GM12878 (cell line): ENCODE data around the gene NES. TPM values are rescaled to one million over a fixed set of nuclear protein-coding genes. Genes with fewer than 3 reads are reported as not detected.

Experiments used
- BCL11A ChIP-seq: IDR thresholded peaks from 2 replicates; pipeline ENCODE4 v1.6.1; 2011; ENCODE audit warnings: low read depth, low read length
- CEBPZ ChIP-seq: fragments of 150-350 bp; IDR thresholded peaks from 2 replicates; pipeline ENCODE4 v1.6.1; 2016; ENCODE audit warnings: low read depth, low read length
- HDAC2 ChIP-seq: fragments of 200-600 bp; sonication (generic); IDR thresholded peaks from 2 replicates; pipeline ENCODE4 v1.6.1; 2017
- MEF2A ChIP-seq: IDR thresholded peaks from 2 replicates; pipeline ENCODE4 v1.6.1; 2011; ENCODE audit warnings: low read depth, mild to moderate bottlenecking, low read length, moderate library complexity; ENCODE audit not compliant: insufficient read depth
- STAT3 ChIP-seq: IDR thresholded peaks from 2 replicates; pipeline ENCODE4 v1.6.1; 2011; ENCODE audit warnings: low read depth, low read length, improper control_type of control experiment
- YBX1 ChIP-seq: fragments of 450-650 bp; IDR thresholded peaks from 2 replicates; pipeline ENCODE4 v1.6.1; 2016; ENCODE audit warnings: antibody characterized with exemption
- ZNF687 ChIP-seq: fragments of 450-650 bp; IDR thresholded peaks from 2 replicates; pipeline ENCODE4 v1.6.1; 2017; ENCODE audit warnings: mild to moderate bottlenecking, moderate library complexity
- ZSCAN29 ChIP-seq: fragments of 450-650 bp; IDR thresholded peaks from 2 replicates; pipeline ENCODE4 v1.6.1; 2017; ENCODE audit warnings: mild to moderate bottlenecking, moderate library complexity
- polyA plus RNA-seq, 11 experiments: library from polyadenylated mRNA; depleted of rRNA in 4 of 11; unstranded in 6 of 11; stranded (reverse) in 5 of 11; fragments of >200 nt; fragmentation: Nextera tagmentation in 4 of 11; fragmentation: Illumina TruSeq in 1 of 11; extraction: Ambion mirVana in 4 of 11; extraction: Trizol in 1 of 11; gene quantifications; 1 replicate in 1 of 11; 2 replicates in 10 of 11; pipeline versions ENCODE4 v1.2.1 to v1.2.3, GENCODE V29; 2011 to 2016; ENCODE audit warnings: inconsistent platforms in 2 of 11, missing spikeins in 2 of 11, low read depth in 1 of 11
- total RNA-seq, 4 experiments: library from RNA; depleted of rRNA in 3 of 4; stranded (reverse); fragments of >200 nt in 3 of 4; fragmentation: Illumina TruSeq in 1 of 4; extraction: Trizol in 1 of 4; gene quantifications; 2 replicates each; pipeline versions ENCODE4 v1.2.1 to v1.2.3, GENCODE V29; 2013 to 2021
- TF ChIP-seq, protein P1 (sequence below): IDR thresholded peaks from 2 replicates; pipeline ENCODE4 v1.6.1; 2011; ENCODE audit warnings: low read depth, low read length, improper control_type of control experiment, borderline replicate concordance
- TF ChIP-seq, protein P2 (sequence below): fragments of 450-650 bp; IDR thresholded peaks from 2 replicates; pipeline ENCODE4 v1.6.1; 2014; ENCODE audit warnings: mild to moderate bottlenecking

NES gene
- total and polyA plus RNA-seq, 10 of the 15 experiments (the other 5 are each of a cell fraction or from before 2014, with no cell fraction given), result under 0.01 to 0.15 (median 0.02) TPM; not detected in 4

DNA sequence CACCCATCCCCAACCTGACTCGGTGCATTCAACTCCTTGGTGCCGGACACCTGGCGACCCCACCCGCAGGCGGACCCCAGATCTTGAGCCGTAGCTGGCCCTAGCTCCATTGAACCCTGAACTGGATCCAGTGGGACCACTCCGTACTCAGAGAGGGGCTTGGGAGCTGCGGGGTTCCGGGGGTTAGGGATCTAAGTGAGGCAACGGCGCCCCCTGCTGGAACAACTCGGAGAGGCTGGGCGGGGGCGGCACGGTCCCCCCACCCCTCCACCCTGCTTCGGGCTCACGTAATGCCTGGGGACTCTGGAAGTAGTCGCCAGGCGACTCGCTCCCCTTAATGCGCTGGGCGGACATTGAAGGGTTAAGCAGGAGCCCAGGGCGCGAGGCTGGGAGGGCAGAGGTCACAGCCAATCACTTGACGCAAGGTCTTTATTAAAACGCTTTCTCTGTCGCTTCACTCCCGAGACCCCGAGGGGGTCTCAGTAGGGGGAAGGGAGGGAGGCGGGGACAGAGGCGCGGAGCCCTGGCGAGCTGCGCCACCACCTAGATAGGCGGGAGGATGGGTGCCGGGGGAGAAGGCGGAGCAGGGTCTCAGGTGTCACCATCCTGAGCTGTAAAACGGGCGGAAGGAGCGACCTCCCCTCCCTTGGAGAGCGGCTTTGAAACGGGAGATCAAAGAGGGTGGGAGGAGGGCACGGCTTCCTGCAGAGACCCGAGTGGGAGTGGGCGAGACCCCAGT, 28.9 kb upstream of the NES start (continued):
- TF ChIP-seq ZNF687 (no peak), CEBPZ (no peak), YBX1 (no peak), STAT3 (no peak), ZSCAN29 (no peak), MEF2A (no peak), BCL11A (no peak), HDAC2 (no peak)
- TF ChIP-seq, protein P1, sequence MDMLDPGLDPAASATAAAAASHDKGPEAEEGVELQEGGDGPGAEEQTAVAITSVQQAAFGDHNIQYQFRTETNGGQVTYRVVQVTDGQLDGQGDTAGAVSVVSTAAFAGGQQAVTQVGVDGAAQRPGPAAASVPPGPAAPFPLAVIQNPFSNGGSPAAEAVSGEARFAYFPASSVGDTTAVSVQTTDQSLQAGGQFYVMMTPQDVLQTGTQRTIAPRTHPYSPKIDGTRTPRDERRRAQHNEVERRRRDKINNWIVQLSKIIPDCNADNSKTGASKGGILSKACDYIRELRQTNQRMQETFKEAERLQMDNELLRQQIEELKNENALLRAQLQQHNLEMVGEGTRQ, result no peak
- TF ChIP-seq, protein P2, sequence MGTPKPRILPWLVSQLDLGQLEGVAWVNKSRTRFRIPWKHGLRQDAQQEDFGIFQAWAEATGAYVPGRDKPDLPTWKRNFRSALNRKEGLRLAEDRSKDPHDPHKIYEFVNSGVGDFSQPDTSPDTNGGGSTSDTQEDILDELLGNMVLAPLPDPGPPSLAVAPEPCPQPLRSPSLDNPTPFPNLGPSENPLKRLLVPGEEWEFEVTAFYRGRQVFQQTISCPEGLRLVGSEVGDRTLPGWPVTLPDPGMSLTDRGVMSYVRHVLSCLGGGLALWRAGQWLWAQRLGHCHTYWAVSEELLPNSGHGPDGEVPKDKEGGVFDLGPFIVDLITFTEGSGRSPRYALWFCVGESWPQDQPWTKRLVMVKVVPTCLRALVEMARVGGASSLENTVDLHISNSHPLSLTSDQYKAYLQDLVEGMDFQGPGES, result no peak
- TF ChIP-seq, all 136 proteins: peak for 8
